VCaP (cell line): Measurements from ENCODE around the gene KCTD1.

Experiments used
- H3K27ac ChIP-seq: fragments of 450-650 bp; 2 replicates; pipeline ENCODE4 v1.5.1; 2017
- CTCF ChIP-seq: fragments of 450-650 bp; conservative IDR thresholded peaks from 2 replicates; pipeline ENCODE4 v1.5.1; 2017; ENCODE audit warnings: mild to moderate bottlenecking, moderate library complexity

Gene KCTD1

DNA sequence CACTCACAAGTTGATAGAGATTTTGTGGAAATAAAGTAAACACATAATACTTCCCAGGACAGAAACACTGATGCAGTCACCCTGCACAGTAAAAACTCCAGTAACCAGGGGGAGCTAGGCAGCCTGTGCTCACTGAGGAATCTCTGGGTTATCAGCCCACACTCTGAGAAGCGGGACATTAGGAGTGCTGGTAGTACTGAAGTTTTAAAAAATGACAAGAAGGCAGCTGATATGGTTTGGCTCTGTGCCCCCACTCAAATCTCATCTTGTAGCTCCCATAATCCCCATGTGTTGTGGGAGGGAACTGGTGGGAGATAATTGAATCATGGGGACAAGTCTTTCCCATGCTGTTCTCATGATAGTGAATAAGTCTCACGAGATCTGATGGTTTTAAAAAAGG lies 31.4 kb downstream of the KCTD1 start:
- TF ChIP-seq CTCF = no peak

GRCh38 chr18:26515643-26516487 lies 32.5 kb downstream of the KCTD1 start:
- TF ChIP-seq CTCF = no peak
- H3K27ac ChIP-seq = no peak overlapping the region

More for the DNA sequence above, 31.4 kb downstream of the KCTD1 start:
- no peak overlapping the region for H3K27ac ChIP-seq

- H3K27ac ChIP-seq = no peak overlapping the region
- TF ChIP-seq CTCF = no peak
Measured at GRCh38 chr18:26511339-26512071, 36.8 kb downstream of the KCTD1 start.

DNA sequence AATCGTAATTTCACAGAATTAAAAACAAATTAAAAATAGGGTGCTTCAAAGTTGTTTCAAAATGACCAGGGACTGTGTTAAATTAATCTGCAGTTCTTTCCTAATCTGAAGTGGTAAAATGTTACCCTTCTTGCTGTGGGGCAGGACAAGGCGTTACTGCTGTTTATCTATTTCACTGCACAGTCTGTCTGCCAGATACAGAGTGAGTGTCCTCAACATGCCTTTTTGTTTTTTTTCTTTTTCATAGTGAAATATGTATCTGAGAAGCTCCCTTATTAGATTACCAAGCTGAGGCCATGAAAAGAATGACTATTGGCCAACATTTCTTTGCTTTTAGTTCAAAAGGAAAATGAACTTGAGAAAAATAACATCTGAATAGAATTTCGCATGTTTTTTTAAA lies 38.0 kb downstream of the KCTD1 start:
- TF ChIP-seq CTCF = no peak
- no peak overlapping the region for H3K27ac ChIP-seq

GRCh38 chr18:26506012-26506411 lies 42.3 kb downstream of the KCTD1 start:
- TF ChIP-seq CTCF = no peak
- H3K27ac ChIP-seq = no peak overlapping the region

DNA sequence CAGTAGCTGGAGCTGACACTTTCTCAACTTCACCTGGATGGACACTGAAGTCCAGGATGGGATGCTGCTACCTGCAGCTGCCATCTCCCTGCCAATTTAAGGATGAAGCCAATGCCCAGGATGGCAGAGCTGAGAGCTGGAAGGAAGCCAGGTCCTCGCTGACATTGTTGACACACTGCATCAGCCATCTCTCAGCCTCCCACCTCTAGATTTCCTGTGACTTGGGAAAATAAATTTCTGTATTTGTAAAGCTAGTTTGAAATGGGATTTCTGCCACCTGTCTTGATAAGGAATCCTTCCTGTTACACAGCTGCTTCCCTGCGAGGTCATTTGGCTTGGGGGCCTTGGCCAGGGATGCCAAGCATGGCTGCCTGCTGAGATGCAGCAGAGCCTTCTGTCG lies 43.5 kb downstream of the KCTD1 start:
- no peak; the same call in 1 of the 2 replicates for TF ChIP-seq CTCF
- no peak overlapping the region for H3K27ac ChIP-seq

DNA sequence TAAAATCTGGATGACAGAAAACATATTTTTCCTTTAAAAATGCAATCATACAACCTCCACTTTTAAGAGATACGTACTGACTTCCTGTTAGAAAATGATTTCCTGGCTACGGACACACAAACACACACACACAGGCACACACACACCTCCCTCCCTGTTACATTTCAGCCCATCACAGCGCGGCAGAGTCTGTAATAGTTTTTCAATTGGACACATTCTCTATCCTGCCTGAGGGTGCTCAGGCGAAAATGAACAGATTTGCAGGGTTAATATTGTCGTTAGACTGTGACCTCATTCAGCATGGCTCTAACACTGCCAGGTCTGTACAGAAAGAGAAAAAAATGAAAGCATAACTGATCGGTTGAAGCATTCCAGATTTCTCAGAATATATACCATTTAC lies 45.0 kb downstream of the KCTD1 start:
- no peak for TF ChIP-seq CTCF

More for the DNA sequence above, 45.0 kb downstream of the KCTD1 start:
- no peak overlapping the region for H3K27ac ChIP-seq
